Endometrial microvascular endothelial cells (primary cell): ENCODE results near the gene ETFB. TPM values are rescaled to one million over a fixed set of nuclear protein-coding genes. Genes with fewer than 3 reads are reported as not detected.

ENCODE experiments used
- in situ Hi-C: cut with HindIII; loops from 2 replicates; pipeline ENCODE4 v1.10.0; 2017; ENCODE audit warnings: low sequenced_read_pairs, low pct_unique_long_range_greater_than_20kb; ENCODE audit errors: inconsistent ontology term
- total RNA-seq: library from RNA; depleted of rRNA; stranded (reverse); fragments of >200 nt; gene quantifications from one replicate; pipeline ENCODE4 v1.2.3, GENCODE V29; 2015; ENCODE audit errors: inconsistent ontology term

Gene ETFB
- total RNA-seq, 1 donor from 2014 or later = 87.7 TPM

DNA sequence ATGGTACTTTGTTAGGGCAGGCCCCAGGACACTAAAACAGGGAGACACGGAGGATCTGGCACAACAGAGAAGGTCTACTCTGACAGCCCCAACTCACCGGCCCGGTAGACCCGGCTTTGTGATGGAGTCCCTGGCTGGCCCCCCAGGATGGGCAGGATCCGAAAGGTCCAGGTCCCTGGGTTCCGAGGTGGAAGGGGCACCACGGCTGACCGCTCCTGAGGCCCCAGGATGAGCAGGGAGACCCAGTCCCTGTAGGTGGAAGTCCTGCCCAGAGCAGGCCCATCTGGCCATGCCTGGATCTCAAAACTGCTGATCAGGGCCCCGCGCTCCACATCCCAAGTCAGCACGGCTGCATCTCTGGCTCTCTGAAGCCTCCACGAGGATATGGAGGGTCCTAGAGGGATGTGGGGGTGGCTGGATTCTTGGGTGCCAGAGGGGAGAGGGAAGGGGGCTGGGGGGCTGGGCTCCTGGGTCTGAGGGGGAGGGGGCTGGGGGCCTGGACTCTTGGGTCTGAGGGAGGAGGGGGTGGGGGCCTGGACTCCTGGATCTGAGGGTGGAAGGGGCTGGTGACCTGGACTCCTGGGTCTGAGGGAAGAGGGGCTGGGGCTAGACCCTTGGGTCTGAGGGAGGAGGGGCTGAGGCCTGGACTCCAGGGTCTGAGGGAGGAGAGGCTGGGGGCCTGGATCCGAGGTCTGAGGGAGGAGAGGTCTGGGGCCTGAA, 28.9 kb downstream of the ETFB start:
- in situ Hi-C loops = no loop called here

DNA sequence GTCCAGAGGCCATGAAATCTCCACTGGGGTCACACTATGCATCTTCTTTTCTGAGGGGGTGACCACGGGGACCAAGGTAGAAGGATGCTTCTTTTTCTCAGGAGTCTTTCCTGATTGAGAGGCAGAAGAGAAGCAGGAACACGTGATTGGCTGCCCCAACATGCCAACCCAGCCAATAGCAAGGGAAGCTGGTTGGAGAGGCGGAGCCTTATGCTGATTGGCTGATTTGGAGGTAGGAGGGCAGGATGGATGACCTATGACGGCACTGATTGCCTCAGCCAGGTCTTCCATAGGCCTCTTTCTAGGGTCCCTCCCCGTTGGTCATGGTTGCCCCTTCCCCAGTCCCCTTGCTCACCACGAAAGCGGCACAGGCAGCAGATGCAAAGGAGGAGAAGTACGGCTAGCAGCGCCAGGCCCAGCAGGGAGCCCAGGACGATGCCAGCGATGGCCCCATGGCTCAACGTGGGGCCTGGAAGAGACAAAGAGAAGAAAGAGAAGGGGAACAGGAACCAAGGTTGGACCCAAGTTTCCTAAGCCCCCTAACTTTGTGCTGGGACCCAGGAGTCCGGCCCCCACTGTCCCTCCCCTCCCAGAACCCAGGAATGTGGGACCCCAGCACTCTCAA, 32.2 kb downstream of the ETFB start:
- in situ Hi-C loops = no loop called here

DNA sequence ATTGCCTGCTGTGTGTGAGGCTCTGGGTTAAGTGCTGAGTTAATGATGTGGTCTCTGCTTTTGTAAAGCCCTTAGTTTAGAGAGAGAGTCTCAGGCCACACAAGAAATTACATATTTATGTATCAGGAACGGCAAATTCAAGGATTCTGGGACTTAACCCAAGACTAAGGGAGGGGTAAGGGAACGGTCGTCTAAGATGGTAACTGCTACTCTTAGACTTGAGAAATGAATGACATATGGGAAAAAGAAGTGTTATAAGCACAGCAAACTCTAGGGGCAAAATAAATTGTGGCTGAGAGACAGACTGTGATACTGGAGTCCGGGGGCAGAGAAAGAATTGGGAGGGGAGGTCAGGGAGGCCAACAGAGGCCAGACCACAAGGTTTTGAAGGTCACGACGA, 34.5 kb downstream of the ETFB start:
- in situ Hi-C loops = no loop called here

DNA sequence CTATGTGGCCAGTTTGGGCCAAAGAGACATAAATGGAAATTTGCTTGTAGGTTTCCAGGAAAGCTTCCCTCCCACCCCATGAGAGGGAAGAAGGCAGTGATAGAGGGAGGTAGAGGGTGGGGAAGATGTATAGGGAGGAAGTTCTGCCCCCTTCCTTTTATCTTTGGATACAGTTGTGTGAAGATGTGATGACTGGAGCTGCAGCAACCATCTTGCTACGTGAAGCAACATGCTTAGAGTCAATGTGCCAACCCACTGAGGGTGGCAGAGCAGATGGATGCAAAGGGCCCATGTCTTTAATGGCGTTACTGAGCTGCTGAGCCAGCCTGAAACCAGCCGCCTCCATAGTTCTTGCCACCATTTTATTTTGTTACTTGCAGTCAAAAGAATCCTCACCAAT, 35.0 kb downstream of the ETFB start:
- in situ Hi-C loops = no loop called here

DNA sequence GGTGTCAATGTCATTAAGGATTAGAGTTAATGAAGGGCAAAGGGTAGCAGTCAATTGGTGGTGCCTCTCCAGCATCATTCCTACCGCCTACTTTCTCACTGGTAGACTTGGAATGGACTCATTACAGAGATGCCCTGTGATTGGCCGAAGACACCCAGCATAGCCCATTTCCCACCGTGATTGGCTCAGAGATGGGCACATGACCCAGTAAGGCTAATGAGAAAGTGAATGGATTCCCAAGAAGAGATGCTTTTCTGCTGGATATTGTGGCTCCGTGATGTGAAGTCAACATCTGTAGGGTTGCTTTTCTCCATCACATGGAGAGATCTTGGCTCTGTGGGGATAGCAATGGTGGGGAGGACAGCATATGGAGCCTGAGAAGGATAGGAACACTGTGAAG, 35.8 kb downstream of the ETFB start:
- in situ Hi-C loops = no loop called here

DNA sequence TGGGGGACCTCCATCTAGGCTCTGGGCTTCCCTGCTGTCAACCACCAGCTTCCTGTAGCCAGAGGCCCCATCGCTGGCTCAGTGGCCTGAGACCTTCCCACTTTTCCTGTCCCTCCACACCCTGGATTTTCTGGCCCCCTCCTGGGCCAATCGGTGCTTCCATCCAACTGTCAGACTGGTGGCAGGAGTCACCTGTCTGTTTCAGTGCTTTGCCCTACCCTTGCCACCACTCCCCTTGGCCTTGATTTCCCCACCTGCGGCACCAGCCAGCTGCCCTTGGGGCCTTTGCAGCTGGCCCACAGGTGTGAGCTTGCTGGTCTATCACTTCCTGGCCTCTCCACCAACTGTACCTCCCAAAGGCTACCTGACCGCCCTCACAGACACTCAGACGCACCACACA, 36.8 kb downstream of the ETFB start:
- in situ Hi-C loops = no loop called here

DNA sequence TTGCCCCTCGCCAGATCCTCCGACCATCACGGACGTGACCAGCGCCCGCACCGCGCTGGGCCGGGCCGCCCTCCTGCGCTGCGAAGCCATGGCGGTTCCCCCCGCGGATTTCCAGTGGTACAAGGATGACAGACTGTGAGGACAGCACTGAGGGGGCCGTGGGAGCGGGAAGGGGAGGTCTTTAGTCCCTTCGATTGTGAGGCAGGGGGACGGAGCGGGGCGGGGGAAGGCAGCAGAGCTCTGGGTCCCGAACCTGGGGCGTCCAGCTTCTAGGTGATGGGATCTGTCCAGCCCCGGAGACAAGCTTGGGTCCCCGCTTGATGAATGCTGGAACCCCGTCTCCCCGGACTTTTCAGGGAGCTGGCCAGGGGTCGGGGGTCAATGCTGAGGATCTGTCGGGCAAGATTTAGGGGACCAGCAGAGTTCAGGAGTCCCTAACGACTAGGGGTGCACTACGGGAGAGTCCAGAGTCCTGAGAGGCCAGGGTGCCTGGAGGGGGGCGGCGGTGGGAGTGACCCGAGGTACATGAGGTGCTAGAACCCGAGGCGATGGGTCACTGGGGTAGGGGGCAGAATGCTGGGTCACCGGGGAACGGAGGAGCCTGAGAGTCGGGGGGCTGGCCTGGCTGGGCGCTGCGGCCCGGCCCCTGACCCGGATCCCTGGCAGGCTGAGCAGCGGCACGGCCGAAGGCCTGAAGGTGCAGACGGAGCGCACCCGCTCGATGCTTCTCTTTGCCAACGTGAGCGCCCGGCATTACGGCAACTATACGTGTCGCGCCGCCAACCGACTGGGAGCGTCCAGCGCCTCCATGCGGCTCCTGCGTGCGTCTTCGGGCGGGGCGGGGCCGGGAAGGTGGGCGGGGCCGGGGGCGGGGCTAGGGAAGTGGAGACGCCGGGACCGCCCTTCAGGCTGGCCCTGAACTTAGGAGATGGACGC, 38.9 kb downstream of the ETFB start:
- in situ Hi-C loops = no loop called here

DNA sequence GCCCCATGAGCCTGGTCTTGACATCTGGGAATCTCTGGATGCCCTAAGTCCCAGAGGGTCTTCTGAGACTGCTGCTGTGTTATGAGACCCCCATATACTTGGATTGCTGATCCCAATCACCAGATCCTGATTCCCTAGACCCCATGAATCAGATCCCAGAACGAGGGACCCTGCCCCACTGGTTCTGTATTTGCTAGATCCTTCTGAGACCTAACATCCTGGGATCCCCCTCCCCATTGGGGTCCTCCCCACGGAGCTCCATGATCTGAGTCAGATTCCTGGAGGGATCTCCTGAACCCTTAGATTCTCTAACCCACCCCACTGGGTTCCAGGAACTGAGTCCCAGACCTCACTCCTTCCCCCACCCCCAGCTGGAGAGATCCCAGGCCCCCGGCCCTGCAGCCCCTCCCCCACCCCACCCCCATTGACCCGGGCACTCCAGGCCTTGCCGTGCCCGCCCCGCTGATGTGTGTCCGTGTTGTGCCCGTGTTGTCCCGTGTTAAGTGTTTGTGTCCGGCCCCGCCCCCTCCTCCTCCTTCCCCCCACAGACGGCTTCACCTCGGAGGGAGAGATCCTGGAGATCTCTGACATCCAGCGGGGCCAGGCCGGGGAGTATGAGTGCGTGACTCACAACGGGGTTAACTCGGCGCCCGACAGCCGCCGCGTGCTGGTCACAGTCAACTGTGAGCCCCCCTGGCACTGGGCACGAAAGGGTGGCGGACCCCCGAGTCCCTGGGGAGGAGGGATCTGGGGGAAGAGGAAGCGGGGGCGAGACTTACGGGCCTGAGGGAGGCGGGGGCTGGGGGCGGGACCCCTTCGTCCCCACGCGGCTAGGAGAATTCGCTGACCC, 39.7 kb downstream of the ETFB start:
- in situ Hi-C loops = no loop called here

DNA sequence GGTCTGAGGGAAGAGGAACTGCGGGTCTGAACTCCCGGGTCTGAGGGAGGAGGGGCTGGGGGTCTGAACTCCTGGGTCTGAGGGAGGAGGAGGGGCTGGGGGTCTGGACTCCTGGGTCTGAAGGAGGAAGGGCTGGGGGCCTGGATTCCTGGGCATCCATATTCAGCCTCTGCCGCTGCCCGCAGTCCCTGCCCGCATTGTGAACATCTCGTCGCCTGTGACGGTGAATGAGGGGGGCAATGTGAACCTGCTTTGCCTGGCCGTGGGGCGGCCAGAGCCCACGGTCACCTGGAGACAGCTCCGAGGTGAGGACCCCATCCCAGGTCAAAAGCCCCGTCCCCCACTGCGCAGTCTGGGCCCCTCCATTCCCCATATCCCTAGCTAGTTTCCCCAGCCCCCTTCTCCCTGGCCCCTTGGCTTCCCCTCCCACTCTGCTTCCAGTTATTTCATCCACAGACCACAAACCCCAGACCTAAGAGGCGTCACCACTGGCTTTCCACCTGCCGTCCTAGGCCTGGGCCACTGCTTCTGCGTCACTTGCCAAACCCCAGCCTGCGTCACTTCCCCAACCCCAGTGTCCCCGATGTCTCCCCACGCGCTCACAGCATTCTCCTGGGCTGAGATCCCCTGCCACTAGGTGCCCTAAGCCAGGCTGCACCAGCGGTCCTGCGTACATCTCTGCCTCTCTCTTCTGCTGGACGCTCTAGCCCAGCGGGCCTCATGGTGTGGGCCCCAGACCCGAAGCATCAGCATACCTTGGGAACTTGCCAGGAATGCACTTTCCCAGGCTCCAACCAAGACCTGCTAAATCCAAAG, 40.8 kb downstream of the ETFB start:
- in situ Hi-C loops = no loop called here

DNA sequence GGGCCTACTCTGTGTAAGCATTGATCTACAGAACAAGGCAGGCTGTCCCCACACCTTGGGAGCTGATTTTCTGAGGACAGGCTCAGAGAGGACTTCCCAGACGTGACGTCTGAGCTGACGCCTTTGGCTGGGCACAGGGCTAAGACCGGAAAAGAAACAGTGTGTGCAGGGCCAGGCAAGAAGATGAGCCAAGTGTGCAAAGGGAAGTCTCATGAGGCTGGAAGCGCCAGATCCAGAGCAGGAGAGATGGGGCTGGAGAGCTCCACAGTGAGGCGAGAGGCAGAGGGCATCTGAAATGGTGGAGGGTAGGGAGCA, 42.1 kb downstream of the ETFB start:
- in situ Hi-C loops = no loop called here

DNA sequence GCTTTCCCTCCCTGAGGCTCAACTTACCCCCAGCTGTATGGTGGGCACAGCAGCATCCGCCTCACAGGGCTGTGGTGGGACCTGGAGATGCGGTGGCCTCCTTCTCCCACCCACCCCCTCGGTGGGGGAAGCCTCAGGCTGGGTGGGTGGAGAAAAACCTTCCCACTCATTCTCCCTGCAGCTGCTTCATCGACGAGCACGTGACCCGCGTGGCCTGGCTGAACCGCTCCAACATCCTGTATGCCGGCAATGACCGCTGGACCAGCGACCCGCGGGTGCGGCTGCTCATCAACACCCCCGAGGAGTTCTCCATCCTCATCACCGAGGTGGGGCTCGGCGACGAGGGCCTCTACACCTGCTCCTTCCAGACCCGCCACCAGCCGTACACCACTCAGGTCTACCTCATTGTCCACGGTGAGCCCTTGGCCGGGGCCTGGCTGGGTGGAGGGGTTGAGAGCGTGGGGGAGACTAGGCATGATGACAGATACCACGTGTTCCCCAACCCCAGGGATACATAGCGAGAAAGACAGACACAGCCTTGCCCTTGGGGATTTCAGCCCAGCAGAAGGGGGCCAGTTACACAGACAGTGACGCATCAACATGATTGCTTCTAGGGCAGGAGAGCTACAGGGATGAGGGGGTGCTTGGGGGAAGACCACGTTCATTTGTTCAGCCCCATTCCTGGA, 42.6 kb downstream of the ETFB start:
- in situ Hi-C loops = no loop called here

DNA sequence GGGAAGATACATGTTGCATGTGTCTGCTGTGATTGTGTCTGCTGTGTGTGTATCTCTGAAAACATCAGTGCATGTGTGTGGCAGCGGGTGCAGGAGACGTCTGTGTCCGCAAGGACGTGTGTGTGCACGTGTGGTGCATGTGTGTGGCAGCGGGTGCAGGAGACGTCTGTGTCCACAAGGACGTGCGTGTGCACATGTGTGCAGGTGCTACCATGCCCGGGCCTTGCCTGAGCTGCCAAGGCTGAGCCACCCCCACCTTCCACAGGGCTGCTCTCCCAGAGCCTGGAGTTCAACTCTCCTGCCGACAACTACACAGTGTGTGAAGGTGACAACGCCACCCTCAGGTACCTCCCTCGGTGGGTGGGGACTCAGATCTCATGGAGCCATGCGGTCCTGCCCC, 44.4 kb downstream of the ETFB start:
- in situ Hi-C loops = no loop called here

DNA sequence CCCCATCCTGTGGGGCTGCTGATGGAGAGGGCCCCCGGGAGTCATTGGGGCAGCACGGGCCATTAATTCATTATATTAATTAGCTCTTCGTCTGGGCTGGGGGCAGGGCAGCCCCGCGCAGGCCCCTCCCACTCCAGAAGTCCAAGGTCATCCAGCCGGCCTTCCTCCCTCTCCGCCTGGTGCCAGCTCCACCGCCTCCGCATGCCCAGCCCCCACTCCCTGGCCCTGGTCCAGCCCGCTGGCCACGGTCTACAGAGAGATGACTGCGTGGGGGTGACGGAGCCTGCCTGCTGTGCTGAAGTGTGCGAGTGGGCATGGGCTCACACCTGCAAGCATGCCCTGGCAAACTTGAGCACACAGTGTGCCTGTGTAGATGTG, 45.9 kb downstream of the ETFB start:
- in situ Hi-C loops = no loop called here

DNA sequence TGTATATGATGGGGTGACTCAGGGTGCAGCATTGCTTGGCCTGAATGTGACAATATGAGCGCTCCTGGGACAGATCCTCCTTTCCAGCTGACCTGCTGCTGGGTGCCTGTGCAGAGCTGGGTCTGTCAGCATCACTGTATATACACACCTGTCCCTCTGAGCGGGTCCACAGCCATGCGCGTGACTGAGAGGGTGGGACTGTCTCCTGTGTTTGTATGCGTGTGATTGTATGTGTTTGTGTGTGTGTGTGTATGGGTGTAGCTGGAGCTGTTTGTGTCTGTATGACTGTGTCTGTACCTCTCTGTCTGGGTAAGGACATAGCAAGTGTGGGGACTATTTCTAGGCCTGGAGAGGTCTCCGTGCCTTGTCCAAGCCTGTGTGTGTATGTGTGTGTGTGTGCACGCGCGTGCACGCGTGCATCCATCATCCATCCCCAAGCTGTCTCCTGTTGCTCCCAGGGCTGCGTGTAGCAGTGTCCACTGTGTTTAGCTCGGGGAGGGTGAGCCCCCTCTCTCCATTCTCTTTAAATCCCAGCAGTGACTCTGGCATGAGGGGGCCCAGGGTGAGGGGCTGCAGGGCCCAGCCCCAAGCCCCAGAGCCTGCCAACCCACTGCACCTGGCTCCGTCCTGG, 46.4 kb downstream of the ETFB start:
- in situ Hi-C loops = no loop called here

DNA sequence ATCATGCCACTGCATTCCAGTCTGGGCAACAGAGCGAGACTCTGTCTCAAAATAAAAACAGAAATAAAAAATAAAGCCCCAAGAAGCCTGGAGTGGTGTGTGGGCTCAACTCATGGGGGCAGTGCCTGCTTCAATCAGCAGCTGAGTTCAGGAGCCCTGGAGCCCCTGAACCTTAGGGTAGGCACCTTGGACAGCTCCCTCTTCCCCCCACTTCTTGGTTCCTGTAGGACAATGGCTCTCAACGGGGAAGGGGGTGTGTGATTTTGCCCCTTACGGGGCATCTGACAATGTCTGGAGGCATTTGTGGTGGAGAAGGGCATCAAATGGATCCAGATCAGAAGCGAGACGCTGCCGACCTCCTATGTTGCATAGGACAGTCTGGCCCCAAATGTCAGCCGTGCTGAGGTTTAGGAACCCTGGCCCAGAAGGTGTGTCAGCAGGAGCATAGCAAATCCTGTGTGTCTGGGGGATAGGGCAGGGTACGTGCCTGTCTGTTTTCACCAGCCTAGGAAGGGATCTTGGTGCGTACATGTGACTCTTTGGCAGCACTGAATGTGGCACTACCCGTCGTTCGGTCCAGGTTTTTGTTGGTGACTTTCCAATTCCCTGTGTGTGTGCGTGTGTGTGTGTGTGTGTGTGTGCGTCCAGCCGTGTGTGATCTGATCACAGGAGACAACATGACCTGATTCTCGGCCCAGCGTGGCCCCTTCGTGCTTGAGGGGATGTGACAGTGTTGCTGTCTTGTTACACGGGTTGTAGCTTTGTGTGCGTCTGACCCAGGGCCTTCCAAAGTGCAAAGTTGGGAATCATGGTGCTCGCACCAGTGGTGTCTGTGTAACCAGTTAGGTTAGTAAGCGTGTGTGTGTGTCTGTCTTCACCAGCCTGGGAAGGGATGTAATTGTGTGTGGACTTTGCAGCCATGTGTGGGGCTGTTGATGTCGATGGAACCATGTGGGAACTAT, 47.2 kb downstream of the ETFB start:
- in situ Hi-C loops = no loop called here

DNA sequence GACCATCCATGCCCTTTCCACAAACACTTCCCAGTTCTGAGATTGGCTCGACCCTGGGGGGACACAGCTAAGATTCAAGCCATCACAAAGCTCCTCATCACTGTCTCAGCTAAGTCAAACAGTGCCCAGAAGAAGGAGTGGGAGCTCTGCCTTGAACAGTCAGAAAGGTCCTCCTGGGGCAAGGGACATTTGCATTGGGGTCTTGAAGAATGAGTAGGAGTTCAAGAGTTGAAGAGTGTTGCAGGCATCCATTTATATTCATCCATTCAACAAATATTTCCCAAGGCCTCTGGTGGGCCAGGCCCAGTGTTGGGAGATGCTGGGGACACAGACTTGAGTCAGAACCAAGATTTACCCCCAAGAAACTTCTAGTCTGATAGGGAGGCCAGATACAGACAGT, 48.2 kb downstream of the ETFB start:
- in situ Hi-C loops = no loop called here
